Stimulated activated CD4-positive, alpha-beta T cell treated with anti-CD3 and anti-CD28 coated beads, Interleukin-1b, Interleukin-23, amount 100 ng/mL, for 4 hours (primary cell): ENCODE data around the gene HOXA3.

Source experiments
- DNase-seq, 2 donors: peaks; one replicate each; pipeline ENCODE4 v3.0.0-alpha.2; 2020; ENCODE audit warnings: low read depth in 2 of 2

HOXA3 gene

GRCh38 chr7:27114881-27115220, 37.5 kb downstream of the HOXA3 start:
- DNase-seq: no peak

DNA sequence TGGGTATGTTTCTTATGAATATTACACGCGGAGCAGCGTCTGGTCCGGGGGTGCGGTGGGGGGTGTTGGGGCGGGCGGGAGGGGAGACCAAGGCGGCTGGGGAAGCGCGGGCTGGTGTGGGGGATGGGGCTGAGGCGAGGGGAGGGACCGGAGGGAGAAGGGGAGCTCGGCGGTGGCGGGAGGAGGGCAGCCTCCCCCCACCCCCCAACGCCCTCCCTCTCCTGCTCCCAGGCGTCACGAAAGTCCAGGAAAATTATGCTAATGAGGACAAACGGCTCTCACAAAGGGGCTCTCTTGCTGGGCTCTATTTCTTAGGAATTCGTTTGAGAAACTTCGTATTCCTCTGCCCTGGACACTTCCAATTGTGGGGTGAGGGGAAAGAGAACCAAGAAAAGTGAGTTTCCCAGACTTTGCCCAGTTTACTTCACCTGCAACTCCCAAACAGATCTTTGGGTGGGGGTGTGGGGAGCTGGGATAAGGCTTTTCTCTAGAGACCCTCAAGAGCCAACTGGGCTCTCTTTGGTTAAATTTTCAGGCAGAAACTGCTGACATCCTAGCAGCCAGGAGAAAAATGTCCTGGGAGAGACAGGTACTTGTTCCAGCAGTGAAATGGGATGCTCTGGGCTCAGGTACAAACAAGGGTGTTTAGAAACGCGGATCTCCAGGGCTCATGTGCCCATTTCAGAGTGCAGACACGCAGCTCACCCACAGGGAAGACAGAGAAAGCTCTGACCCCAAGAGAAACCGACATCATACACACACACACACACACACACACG, 38.2 kb downstream of the HOXA3 start:
- no peak for DNase-seq

DNA sequence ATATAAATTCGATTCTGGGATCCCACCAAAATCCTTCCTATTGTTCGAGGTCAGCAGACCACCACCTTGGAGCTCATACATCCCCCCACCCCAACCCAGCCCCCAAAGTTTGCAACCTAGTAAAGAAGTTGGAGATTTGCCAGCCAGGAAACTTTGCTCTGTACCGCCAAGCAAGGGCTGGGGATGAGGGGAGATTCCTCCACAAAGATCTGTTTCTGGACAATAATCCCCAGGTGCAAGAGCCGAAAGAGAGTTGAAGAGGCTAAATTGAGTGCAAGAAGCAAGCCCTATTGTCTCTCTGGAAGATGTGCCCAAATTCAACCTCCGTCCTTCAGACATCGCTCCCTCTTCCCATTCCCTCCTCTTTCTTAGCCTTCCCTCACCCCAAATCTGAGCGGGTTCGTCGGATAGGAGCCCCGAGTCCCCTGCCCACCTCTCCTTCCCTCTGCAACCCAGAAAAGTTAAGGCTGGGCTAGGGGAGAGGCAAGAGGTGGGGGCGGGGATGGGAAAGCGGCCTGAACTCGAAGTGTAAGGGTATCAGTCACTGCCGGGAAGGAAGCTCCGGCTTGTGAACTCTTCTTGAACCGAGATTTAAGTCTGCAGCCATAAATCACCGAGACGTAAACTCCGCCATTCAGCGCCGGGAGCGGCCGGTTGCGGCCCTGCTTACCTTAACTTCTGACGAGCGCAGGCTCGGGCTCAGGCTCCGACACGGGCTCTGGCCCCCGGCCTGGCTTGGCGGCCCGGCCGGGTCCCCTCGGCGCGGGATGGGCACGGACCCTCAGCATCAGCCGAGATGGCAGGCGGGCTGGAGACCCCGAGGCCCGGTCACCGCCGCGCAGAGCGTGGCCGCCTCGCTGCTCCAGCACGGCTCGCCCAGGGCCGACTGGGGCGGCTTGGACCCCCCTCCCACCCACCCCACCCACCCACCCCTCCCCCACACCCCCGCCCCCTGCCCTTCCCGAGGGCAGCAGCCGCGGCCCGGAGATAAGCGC, 39.1 kb downstream of the HOXA3 start:
- DNase-seq: no peak

DNA sequence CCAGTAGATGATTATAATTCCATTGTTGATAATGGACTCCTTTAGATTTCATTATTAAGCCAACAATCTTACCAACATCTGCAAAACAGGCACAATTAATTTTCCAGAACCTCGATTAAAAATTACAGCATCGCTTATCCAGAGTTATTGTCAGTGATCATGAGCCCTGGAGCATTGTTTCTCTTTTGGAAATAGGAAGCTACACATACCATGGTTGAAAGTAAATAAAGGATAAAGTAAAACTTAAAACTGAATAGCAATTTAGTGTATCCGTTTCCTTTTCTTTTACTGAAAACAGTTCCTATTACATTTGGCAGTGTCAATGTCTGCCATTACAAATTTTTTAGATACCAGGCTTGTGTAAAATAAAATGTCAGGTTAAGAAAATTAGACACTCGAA, 40.0 kb downstream of the HOXA3 start:
- no peak for DNase-seq

DNA sequence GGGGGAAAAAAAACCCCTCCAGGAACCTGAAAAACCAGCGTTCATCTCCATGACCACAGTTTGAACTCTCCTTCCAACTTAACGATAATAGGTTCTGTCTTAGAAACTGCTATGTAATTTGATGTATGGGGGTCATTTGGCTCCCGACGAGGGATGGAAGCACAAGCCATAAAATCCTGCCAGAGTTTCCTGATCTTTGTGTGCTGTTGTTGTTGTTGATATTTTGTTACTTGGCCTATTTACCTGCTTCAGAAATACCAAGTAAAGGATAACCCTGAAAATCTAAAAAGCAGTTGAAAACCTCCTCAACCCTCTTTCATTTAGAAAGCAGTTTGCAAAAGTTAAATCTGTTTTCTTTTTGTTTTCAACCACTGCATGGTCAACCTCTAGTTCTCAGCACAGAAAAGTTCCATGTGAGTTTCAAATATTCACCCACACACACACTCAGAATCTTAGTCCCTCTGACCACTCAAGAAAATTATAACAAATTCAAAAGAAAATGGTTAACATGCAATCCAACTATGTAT, 40.6 kb downstream of the HOXA3 start:
- DNase-seq: no peak

DNA sequence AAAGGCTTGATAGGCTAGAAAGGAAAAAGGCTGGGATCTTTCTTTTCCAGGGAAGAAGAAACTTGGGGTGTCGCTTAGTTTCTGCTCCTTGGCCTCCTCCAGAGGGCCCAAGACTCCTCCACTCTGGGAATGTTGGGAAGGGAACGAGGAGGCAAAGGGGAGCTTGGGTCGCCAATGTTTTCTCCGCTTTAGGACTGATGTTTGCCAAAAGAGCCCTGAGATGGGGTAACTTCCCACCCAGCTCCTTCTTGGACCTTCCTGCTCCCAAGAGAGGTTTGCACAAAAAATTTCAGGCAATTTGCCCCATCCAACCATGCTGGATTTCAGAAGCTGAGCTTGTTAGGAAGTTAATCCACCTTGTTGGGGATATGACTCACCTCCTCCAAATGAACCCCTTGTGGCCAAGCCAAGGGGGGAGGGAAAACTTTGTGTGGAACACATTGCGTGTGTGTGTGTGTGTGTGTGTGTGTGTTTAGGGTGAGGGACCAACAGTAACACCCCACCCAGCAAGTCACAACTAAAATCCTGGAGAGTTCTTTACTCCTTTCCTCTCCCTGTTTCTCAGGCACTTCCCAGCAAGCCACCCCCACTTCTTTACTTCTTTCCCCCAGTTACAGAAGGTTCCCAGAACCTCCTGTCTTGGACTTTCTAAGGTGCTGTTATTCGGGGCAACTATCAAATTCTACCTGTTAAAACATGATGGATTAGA, 41.2 kb downstream of the HOXA3 start:
- no peak for DNase-seq

DNA sequence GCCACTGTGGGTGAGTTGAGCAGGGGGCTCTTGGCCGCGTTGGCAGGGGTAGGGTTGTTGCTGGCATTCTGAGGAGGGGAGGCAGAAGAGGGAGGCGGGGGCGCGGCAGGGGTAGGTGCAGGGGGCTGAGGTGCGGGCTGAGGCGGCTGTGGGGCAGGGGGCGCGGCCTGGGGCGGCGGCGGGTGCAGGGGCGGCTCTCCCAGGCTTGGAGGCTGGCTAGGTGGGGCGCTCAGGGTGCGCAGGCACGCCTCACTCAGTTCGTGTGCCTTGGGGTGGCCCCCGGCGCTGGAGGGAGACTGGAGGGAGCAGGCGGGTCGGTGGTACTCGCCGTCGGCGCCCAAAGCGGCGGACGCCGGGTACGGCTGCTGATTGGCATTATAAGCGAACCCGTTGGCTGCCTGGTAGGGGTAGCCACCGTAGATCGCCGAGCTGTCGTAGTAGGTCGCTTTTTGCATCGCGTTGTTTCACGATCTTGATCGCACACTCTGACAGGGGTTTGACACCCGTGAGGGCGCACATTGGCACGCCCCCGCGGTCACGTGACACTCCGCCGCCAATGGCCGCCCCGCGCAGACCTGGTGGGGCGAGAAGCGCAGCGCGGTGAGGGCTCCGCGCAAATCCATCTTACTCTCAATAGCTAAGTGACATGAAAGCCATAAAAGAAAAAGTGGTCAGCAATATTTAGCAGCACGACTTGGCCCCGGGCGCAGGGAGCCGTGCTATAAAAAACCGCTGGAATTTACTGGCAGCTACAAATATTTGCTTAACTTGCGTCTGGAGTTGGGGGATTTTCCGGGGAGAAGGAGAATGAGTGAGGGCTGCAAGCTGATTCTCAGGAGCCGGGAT, 42.0 kb downstream of the HOXA3 start:
- DNase-seq: no peak

- no peak for DNase-seq
Measured at GRCh38 chr7:27109466-27110185, 42.8 kb downstream of the HOXA3 start.

DNA sequence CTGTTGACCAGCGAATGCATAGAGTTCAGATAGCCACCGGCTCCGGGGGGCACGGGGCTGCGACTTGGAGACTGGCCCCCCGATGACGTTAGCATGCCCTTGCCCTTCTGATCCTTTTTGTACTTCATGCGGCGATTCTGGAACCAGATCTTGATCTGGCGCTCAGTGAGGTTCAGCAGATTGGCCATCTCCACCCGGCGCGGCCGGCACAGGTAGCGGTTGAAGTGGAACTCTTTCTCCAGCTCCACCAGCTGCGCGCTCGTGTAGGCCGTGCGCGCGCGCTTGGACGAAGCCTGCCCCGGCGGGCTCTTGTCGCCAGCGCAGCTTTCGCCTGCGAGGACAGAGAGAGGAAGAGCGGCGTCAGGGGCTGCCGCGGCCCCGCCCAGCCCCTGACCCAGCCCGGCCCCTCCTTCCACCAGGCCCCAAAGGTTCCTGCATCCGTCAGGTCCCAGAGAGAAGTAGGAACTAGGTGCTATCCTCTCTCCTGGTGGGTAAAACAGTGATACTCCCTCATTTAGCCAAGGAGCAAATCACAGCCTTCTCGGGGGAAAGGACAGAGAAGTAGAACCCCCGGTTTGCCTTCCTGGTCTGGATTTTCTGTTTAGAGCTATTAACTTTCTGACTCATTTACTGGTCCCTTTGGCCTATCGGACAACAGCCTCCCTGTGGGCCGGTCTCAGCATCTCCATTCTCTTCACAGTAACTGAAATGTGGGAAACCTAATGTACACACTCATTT, 43.8 kb downstream of the HOXA3 start:
- no peak for DNase-seq

GRCh38 chr7:27107391-27108381, 44.7 kb downstream of the HOXA3 start:
- DNase-seq: no peak

- DNase-seq: no peak
Measured at GRCh38 chr7:27106901-27107240, 45.5 kb downstream of the HOXA3 start.

DNA sequence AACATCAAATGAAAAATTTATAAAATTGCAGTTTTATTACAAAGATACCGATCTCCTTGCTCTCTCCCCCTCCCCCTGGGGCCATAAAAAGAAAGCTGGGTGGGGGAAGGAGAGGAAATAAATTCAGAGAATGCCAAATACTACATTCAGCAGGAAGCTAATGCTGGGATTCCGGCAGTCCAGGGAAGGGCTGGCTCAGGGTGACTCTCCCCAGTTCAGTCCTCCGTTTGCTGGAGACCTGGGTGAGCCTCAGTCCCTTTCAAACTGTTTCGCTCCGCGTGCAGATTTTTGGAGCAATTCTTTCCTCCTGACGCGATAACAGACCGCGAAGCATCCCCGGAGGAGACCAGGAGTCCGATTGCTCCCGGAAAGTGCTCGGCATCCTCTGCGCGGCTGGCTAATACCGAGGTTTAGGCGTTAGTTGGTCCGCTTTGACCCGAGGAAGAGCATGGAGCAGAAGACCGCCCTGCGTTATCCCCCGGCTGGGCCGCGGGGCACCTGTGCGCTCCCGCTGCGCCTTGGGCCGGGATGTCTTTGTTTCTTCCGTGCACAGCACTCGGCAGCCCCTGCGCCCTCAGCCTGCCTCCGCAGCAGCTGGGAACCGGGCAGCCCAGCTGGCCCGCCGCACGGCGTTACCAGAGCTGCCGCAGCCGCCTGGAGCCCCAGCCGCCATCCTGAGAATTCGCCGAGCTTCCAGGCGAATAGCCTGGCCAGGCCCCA, 46.0 kb downstream of the HOXA3 start:
- no peak for DNase-seq

GRCh38 chr7:27105301-27106031, 46.9 kb downstream of the HOXA3 start:
- DNase-seq: no peak

GRCh38 chr7:27104341-27105058, 47.9 kb downstream of the HOXA3 start:
- DNase-seq: no peak

- DNase-seq: no peak
Measured at GRCh38 chr7:27103489-27104226, 48.7 kb downstream of the HOXA3 start.
